Stimulated activated CD8-positive, alpha-beta memory T cell treated with anti-CD3 and anti-CD28 coated beads, Interleukin-2, amount 100 ng/mL, for 1 hour (primary cell): ENCODE data around the gene RBBP5.

Experiments used
- DNase-seq, 2 donors: peaks; one replicate each; pipeline ENCODE4 v3.0.0-alpha.2; 2020; ENCODE audit warnings: low read depth in 2 of 2

The RBBP5 gene

DNA sequence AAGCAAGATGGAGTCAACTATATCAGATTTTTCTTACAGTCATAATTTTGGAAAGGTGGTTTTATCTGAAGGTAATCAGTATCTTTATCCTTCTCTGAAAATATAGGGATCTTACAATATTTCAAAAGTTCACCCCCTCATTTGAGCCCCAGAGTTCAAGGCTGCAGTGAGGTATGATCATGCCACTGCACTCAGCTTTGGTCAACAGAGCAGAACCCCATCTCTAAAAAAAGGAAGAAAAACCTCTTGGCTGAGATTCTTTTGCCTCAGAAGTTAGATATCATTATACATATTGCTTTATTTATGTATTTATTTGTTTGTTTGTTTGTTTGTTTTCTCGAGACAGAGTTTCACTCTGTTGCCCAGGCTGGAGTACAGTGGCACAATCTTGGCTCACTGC, 11.5 kb upstream of the RBBP5 start:
- no peak for DNase-seq

DNA sequence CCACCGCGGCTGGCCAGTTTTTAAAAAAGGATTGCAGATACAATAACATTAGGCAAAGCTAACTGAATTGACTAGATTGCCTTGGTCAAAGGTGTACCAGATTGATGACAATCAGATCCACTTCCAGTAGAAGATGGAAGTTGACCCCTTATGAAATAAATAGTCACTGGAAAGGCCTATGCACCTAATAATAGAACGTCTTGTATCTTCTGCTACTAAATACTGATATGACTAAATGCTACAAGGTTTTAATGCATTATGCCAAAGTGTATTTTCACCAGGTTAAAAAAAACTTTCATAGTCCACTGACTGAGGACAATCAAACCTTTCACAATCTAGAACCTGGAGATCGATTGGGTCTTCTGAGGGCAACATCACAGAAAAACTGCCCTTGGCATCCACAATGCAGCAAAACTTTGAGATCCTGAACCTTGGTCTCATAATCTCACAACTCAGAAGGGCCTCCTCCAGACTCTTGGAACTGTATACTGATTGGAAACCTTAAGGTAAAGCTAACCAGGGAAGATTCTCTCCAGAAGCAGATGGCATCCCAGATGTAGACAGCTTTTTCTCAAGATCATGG, 7.8 kb upstream of the RBBP5 start:
- DNase-seq, result no peak

DNA sequence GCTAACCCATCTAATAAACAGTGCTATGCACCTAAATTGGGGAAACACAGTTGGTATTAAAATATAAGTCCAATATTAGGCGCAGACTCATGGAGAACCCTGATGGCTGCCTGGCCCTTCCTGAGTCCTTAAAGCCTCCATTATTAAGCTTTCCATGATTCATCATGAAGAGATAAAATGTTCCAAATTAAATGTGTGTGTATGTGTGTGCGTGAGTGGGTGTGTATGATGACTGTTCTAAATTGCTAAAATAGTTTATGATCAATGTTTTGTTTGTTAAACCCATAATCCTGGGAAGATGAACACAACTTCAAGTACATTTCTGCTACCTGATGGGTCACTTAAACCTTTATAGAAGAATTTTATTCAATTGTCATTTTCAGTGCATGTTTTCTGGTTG, 6.3 kb upstream of the RBBP5 start:
- DNase-seq, result no peak

GRCh38 chr1:205127646-205128045, 5.9 kb upstream of the RBBP5 start:
- DNase-seq, result no peak

DNA sequence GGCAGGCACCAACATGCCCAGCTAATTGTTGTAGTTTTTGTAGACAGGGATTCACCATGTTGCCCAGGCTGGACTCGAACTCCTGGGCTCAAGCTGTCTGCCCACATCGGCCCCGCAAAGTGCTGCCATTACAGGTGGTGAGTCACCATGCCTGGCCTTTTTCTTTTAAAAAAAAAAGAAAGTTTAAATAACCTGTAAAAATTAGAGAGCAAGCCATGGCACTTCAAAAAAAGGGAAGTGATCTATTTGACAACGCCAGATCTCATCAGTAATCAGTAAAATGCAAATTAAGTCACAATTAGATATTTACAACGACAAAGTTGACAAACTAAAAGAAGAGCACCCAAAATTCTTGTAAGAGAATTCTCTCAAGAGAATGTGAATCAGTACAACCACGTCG, 2.9 kb upstream of the RBBP5 start:
- DNase-seq, result no peak

GRCh38 chr1:205122489-205122882, 708 bp upstream of the RBBP5 start:
- no peak for DNase-seq

DNA sequence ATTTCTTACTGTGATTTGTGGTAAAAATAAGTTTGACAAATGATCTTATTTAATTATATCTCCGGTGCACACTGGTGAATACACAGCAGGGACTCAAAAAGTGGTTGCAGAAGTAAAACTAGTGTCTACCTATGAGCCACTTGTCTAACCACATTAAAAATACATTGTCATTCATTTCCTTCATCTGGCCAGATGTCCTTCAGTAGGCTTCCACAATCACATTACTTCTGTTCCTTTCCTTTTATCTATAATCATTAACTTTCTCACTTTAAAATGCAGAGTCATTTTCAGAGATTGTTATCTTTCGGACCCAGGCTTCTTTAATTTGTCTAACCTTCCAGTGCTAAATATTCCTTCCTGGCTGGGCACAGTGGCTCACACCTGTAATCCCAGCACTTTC, 3.0 kb downstream of the RBBP5 start:
- no peak for DNase-seq

DNA sequence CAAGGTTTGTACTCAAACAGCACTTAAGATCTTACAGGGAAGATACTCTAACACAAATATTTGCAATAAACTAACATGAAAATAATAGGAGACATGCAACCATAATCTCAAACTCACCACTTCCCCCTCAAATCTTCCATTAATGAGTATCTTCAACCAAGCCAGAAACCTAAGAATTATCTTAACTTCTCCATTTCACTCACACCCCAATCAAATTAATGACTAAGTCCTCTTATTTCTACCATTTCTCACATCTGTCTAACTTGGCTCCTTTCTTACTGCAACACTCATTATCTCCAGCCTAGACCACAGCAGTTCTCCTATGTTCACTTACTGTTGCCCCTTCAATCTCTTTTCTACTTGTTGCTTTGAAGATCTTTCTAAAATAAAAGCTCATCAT, 10.4 kb downstream of the RBBP5 start:
- DNase-seq, result no peak

DNA sequence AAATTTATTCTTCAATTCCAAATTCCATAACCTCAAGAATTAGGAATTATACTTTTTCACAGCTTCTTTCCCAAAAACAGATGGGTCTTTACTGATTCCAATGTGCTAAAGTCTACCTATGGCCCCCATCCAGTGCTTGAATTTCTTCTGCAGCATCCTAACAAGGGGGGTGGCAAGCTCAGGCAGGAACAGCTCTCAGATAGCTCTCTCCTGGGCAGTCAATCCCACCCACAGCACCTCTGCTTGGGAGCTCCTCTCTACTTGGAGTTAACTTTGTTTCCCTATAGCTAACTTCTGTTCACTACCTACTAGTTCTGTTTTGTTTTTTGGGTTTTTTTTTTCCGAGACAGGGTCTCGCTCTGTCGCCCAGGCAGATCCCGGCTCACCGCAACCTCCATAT, 12.1 kb downstream of the RBBP5 start:
- DNase-seq, result no peak

- no peak for DNase-seq
Observed at GRCh38 chr1:205109269-205109668, 12.5 kb downstream of the RBBP5 start.

GRCh38 chr1:205108464-205108863, 13.3 kb downstream of the RBBP5 start:
- no peak for DNase-seq

GRCh38 chr1:205107327-205107726, 14.5 kb downstream of the RBBP5 start:
- DNase-seq, result no peak

- no peak for DNase-seq
Observed at GRCh38 chr1:205102404-205102803, 19.4 kb downstream of the RBBP5 start.

- DNase-seq, result no peak
Observed at GRCh38 chr1:205098242-205098641, 23.5 kb downstream of the RBBP5 start.

DNA sequence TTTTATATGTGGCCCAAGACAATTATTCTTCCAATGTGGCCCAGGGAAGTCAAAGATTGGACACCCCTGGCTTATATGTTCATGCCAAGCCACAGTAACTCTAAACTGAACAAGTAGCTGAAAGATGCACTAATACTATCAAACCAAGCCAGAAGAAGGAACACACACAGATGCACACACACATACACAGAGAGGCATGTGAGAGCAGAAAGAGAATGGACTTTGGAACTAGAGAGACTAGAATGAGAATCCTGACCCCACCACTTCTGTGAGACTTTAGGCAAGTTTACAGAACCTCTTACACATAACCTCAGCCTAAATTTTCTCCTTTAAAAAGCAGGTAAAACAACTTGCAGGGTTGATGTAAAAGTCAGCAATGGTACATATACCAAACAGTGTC, 26.4 kb downstream of the RBBP5 start:
- DNase-seq, result no peak

DNA sequence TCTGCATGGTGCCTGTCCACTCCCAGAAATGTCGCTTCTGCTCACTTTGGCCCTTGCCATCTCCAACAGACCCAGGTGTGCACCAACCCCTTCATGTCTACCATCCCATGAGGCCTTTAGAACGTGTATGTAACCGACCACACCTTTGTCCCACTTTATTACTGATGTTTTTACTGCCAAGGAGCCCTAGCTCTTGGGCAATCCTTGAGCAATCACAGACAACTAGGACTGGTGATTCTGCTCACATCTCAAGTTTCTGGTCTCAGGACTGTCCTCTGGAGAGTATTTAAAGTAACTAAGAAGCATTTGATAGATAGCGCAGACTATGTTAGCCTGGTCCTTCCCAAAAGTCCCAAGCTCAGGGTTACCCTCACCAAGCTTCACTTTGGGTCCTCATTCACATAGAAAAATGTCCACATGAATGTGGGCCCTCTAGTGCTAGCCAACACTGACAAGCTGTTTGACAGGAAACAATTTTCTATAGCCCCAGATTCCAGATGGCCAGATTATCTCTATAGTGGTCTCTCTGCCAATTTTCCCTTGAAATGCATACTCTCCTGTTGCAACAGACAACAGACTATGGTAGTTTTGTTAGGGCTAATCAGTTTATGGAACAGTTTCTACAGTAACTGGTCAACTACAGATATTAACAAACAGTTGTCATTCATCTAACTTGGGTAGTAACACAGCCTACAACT, 30.6 kb downstream of the RBBP5 start:
- no peak for DNase-seq

DNA sequence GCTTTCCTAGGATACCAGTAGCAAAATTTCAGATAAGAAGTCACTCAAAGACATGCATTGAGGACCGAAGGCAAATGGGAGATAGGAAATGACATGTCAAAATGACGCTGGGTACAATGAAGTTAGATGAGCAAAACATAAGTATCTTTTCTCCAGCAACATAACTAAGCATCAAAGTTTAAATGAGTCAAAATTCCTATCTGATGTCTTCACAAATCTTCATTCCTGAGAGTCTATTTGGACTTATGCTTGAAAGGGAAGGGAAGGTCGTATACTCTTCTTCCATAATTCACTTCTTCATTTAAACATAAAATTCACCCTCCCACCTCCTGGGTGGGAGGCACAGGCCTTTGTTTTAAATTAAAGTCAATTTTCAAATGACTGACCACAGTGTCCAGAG, 33.4 kb downstream of the RBBP5 start:
- DNase-seq, result no peak

DNA sequence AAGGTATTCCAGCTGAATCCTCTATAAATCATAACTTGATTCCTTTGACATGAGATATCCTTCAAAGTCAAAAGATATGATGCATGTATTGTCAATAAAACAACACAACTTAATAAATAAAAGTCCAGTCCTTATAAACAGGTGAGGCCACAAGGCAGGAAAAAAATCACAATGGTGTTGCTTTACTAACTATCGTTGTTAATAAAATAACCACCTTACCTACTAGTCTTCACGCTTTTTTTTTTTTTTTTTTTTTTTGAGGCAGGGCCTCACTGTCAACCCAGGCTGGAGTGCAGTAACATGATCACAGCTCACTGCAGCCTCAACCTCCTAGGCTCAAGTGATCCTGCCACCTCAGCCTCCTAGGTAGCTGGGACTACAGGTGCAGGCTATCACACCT, 37.4 kb downstream of the RBBP5 start, which contains the start of gene TMEM81:
TSS of gene TMEM81 (minus strand) at position 101 of the 400 bp plus-strand sequence. CDS start 140 bp downstream, outside the sequence.
- no peak for DNase-seq

GRCh38 chr1:205082431-205082830, 39.3 kb downstream of the RBBP5 start:
- no peak for DNase-seq

DNA sequence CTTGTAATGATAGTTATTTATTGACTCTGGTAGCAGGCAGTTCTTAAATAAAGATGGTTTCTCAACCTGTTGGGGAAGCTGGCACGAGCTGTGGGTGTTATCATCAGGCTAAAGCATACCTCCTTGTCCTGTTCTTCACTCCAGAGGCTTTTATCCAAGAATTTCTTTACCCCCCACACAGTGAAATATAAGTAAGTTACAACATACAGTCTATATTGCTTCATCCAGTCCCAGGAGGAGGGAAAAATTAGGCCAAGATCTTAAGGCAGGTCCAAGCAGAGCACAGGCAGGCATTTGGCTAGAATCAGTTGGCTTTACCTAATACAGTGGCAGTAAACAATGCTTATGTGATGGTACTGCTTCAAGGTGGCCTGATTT, 43.9 kb downstream of the RBBP5 start:
- no peak for DNase-seq

DNA sequence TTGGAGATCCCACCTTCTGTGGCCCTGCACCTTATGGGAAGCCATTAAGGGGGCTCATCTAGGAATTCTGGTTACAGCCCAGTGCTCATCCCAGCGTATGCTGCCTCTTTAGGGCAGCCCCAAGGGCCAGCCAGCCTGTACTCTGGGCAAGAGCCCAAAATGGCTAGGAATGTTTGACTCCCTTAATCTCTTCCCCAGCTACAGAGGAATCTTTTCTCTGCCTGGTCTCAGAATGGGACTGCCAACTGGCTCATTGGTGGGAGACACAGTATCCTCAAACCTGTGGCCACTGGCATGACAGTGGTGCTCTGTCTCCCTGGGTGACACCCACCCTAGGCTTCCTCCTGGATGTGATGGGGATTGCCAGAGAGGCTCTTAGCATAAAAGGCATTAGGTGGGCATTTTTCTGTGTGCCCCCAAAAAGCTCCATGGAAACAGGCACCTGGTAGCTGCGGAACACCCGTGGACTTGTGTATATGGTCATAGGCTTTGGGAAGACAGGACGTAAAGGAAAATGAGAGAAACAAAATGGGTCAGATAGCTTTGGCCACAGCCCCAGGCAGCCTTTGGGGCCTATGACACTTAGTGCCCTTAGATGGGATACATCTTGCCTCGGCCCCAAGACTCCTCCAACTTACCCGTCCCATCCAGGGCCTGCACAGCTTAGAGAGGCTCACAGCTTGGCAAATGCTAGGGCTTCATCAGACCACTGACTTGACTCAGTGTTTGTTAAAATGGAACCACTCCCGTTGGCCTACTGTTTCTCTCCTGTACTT, 44.4 kb downstream of the RBBP5 start:
- DNase-seq, result no peak

DNA sequence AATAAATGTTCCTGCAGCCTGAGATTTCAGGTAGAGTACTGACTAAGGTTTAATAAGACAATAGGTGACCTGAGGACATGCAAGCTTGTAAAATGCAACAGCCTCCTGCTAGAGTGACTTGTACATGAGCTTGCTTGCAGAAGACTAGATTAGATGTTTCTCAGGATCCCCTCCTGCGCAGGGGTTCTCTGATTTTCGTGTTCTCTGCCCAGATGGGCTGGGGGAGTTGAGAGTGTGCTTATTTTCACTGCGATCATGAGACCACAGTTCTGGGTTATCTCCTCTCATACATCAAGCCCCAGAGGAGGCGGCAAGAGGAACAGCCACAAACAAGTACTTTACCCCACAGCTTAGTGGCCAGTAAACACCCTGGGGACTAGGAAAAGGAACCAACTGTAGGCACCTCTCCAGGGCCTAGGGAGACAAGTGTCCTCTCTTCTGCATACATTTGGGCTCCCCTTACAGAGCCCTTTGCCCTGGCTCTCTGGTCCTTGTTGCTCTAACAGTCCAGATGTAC, 45.5 kb downstream of the RBBP5 start:
- no peak for DNase-seq

DNA sequence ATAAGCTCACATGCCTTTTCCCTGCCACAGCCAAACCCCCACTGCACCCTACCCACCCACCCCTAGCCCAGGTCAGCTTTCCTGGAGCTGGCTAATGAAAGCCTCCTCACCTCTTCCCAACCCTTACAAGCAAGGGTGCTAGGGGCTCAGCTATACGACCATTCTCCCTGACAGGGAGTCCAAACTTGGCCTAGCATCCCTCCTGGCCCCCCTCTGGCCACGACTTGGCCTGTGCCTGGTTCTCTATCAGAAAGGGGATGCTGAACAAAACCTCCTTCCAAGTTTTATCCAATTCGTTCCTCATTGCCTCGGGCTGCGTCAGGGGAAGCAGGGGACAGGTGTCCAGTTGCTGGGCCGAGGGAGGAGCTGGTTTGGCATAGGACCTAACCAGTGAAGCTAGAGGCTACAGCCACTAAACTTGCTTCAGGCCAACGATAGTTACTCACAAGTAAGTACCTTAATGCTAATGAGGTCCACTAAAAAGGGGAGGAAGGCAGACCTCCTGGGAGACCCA, 46.1 kb downstream of the RBBP5 start:
- no peak for DNase-seq
